ENCODE data around the gene MILR1. TPM values are rescaled to one million over a fixed set of nuclear protein-coding genes. Genes with fewer than 3 reads are reported as not detected.
A peak's percentile ranks its signal among the peaks of the same experiment; 100 is the strongest.

MILR1 gene
- total and polyA plus RNA-seq, 10 donors, result 15.6 to 55.0 (median 27.6) TPM

DNA sequence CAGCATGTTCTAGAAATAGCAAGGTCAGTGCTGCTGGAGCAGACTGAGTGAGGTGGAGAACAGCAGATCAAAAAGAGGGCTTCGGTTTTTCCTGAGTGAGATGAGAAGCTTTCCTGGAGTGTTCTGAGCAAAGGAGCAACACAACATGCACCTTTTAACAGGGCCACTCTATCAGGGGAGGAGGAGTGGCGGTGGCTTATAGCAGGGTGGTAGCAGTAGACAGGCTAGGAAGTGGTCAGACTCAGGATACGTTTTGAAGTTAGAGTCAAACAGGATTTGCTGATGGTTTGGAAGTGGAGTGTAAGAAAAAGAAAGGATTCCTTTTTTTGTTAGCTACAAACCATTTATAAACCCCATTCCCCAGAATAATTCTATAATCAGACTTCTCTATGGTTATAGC lies 35.5 kb downstream of the MILR1 start:
- WGBS, 5 donors, result 79 to 83% (median 82%) methylated on average over 3 of the region's 3 CpGs
- H3K36me3 ChIP-seq, result peaks cover 0 to 100% (median 59%) of the 10 kb centered on the region in 6 donors

GRCh38 chr17:64488301-64488700 lies 39.4 kb downstream of the MILR1 start:
- intact Hi-C loops (cut with DNase I; ENCODE audit: low total_unique reads), result no loop called here
- no peak overlapping the region for H3K27ac ChIP-seq
- H3K36me3 ChIP-seq, result peaks cover 0 to 98% (median 50%) of the 10 kb centered on the region in 6 donors
- H3K9me3 ChIP-seq, result no peaks in the 10 kb centered on the region
- TF ChIP-seq POLR2AphosphoS5 (IDR thresholded peaks at IDR 0.05) (no peak), CTCF (IDR thresholded peaks at IDR 0.05 in 8 of 11, conservative IDR thresholded peaks at IDR 0.05 in 3 of 11) (no peak), POLR2A (IDR thresholded peaks at IDR 0.05) (no peak)
- peaks cover 0 to 24% (median 6%) of the 10 kb centered on the region in 6 donors for H3K4me1 ChIP-seq
- WGBS, 5 donors, result 96 to 99% (median 98%) methylated on average over 2 of the region's 2 CpGs
- DNase-seq, result no peak
- H3K27me3 ChIP-seq (replicated peaks in 1 of 7), result no peaks in the 10 kb centered on the region
- no peak overlapping the region for H3K4me3 ChIP-seq

More for the DNA sequence above, 35.5 kb downstream of the MILR1 start:
- H3K4me1 ChIP-seq, result no peaks in the 10 kb centered on the region
- no peak for TF ChIP-seq CTCF (IDR thresholded peaks at IDR 0.05 in 8 of 11, conservative IDR thresholded peaks at IDR 0.05 in 3 of 11)
- TF ChIP-seq POLR2A (IDR thresholded peaks at IDR 0.05), result no peak
- TF ChIP-seq POLR2AphosphoS5 (IDR thresholded peaks at IDR 0.05), result no peak
- intact Hi-C loops (cut with DNase I; ENCODE audit: low total_unique reads), result no loop called here
- H3K4me3 ChIP-seq, result no peak overlapping the region
- no peaks in the 10 kb centered on the region for H3K9me3 ChIP-seq
- no peak overlapping the region for H3K27ac ChIP-seq
- DNase-seq, result no peak
- no peaks in the 10 kb centered on the region for H3K27me3 ChIP-seq (replicated peaks in 1 of 7)

DNA sequence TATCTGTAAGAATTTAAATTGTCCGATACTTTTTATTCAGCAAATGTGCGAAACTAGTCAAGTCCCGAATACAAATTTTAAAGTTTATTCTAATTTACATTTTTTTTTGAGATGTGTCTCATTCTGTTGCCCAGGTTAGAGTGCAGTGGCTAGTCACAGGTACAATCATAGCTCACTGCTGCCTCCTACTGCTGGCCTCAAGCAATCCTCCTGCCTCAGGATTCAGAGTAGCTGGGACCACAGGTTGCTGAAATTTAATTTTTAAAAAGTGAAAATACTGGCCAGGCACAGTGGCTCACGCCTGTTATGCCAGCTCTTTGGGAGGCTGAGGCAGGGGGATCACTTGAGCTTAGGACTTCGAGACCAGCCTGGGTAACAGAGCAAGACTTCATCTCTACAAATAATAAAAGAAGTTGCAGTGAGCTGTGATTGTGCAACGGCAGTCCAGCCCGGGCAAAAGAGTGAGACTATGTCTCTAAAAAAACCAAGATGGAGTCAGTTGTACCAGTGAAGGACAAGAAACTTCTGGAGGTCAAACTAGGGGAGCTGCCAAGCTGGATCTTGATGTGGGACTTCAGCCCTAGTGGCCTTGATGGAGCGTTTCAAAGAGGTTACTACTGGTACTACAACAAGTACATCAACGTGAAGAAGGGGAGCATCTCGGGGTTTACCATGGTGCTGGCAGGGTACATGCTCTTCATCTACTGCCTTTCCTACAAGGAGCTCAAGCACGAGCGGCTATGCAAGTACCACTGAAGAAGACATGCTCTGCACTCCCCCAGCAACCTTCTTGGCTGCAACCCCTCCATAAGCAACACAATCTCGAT lies 42.3 kb downstream of the MILR1 start:
- no peak overlapping the region for H3K27ac ChIP-seq
- no peaks in the 10 kb centered on the region for H3K27me3 ChIP-seq (replicated peaks in 1 of 7)
- no peaks in the 10 kb centered on the region for H3K9me3 ChIP-seq
- peaks cover 12 to 54% (median 33%) of the 10 kb centered on the region in 6 donors for H3K4me1 ChIP-seq
- no peak for TF ChIP-seq POLR2A (IDR thresholded peaks at IDR 0.05)
- TF ChIP-seq CTCF (IDR thresholded peaks at IDR 0.05 in 8 of 11, conservative IDR thresholded peaks at IDR 0.05 in 3 of 11), result peak; percentile 38 to 81 (median 60)
- TF ChIP-seq POLR2AphosphoS5 (IDR thresholded peaks at IDR 0.05), result no peak
- H3K36me3 ChIP-seq, result peaks cover 0 to 74% (median 35%) of the 10 kb centered on the region in 6 donors
- DNase-seq, result no peak
- no peak overlapping the region for H3K4me3 ChIP-seq
- 87 to 94% (median 89%) methylated on average over 13 of the region's 13 CpGs for WGBS, 5 donors
- intact Hi-C loops (cut with DNase I; ENCODE audit: low total_unique reads), result no loop called here

DNA sequence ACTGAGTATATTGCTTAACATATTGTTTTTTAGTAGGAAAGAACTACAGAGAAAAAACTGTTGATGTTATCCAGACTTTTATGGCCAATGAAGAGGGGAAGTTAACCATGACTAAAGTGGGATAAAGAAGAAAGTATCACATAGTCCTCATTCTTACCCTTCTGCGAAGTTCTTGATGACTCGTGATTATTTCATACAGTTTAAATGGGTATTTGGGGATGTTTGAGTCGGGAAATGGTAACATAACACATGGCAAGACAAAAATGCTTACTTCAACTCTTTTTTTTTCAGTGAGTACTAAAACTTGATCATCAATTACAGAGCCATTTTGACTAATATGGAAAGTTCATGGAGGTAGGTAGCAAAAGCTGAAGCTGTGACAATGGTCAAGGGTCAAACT lies 43.1 kb downstream of the MILR1 start:
- H3K4me3 ChIP-seq, result no peak overlapping the region
- TF ChIP-seq POLR2AphosphoS5 (IDR thresholded peaks at IDR 0.05) (no peak), POLR2A (IDR thresholded peaks at IDR 0.05) (no peak), CTCF (IDR thresholded peaks at IDR 0.05 in 8 of 11, conservative IDR thresholded peaks at IDR 0.05 in 3 of 11) (no peak)
- peaks cover 0 to 66% (median 31%) of the 10 kb centered on the region in 6 donors for H3K36me3 ChIP-seq
- intact Hi-C loops (cut with DNase I; ENCODE audit: low total_unique reads), result no loop called here
- 72 to 95% (median 80%) methylated on average over 3 of the region's 3 CpGs for WGBS, 5 donors
- no peaks in the 10 kb centered on the region for H3K27me3 ChIP-seq (replicated peaks in 1 of 7)
- DNase-seq, result no peak
- peaks cover 12 to 58% (median 34%) of the 10 kb centered on the region in 6 donors for H3K4me1 ChIP-seq
- no peaks in the 10 kb centered on the region for H3K9me3 ChIP-seq
- H3K27ac ChIP-seq, result no peak overlapping the region
